Stimulated activated CD8-positive, alpha-beta memory T cell treated with anti-CD3 and anti-CD28 coated beads, Interleukin-12 subunit alpha, Interleukin-12 subunit beta, amount 100 ng/mL, for 24 hours (primary cell): ENCODE data around the gene SNAI3.

ENCODE experiments used
- DNase-seq: peaks from one replicate; pipeline ENCODE4 v3.0.0-alpha.2; 2020; ENCODE audit errors: extremely low read depth

The SNAI3 gene

GRCh38 chr16:88634994-88635670 is 51.2 kb downstream of the SNAI3 start:
- DNase-seq: no peak

GRCh38 chr16:88634141-88634993 is 51.9 kb downstream of the SNAI3 start:
- no peak for DNase-seq

GRCh38 chr16:88633684-88634140 is 52.6 kb downstream of the SNAI3 start:
- no peak for DNase-seq

GRCh38 chr16:88632587-88632930 is 53.7 kb downstream of the SNAI3 start:
- no peak for DNase-seq

- DNase-seq: no peak
Observed at GRCh38 chr16:88631920-88632586, 54.3 kb downstream of the SNAI3 start.

- DNase-seq: no peak
Observed at GRCh38 chr16:88631384-88631783, 54.9 kb downstream of the SNAI3 start.

- DNase-seq: no peak
Observed at GRCh38 chr16:88630941-88631340, 55.4 kb downstream of the SNAI3 start.

GRCh38 chr16:88630433-88630832 is 55.9 kb downstream of the SNAI3 start:
- DNase-seq: no peak

GRCh38 chr16:88629835-88630234 is 56.5 kb downstream of the SNAI3 start:
- DNase-seq: no peak

- no peak for DNase-seq
Observed at GRCh38 chr16:88628512-88628974, 57.8 kb downstream of the SNAI3 start.
